ENCODE data around the gene RNF17.
A peak's percentile ranks its signal among the peaks of the same experiment; 100 is the strongest.

Gene RNF17

DNA sequence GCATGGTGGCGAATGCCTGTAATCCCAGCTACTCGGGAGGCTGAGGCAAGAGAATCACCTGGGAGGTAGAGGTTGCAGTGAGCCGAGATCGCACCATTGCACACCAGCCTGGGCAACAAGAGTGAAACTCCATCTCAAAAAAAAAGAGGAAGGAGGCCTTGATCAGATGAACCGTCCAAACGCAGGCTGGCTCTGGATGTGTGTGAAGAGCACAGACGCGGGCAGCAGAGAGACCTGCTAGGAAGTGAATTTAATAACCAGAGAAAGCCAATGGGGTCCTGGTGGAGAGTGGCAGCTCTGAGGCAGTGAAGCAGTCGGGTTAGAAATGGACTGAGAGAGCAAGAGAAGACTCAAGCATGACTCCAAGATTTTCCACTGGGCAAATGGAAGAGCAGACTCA lies 136.5 kb downstream of the RNF17 start:
- no peak for DNase-seq (ENCODE audit: low read depth)

DNA sequence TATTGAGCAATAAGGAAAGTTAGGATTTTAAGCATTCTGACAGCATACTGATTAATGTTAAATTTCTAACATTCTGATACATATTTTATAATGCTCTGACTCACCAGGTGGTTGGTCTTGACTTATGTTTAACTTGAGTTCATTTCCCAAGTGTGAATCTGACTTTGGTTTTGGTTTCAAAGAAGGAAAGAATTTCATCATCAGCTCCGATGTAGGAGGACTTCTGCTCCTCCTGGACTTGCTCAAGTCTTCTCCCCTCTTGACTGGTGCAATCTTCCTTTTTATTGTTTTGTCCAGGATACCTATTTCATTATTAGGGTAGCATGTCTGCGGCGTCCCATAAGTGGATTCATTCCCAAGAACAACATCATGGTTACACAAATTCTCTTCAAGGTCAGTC lies 141.3 kb downstream of the RNF17 start:
- DNase-seq (ENCODE audit: low read depth) = no peak

DNA sequence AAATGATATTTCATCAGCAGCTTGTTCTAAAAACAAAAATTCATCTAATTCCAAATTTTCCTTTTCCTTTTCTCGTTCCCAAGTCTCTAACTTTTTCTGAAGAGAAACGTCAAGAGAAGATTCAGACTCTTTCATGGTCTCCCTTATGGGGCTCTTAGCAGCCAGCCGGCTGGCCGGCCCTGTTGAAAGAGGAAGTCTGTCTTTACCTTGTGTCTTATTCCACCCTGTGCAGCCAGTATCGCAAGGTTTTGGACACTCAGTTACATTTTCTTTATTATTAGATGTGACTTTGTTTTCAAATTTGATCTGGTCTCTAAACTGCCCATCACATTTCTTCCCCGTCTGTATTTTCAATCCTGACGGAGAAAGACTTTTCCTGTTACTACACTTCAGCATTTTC lies 142.3 kb downstream of the RNF17 start:
- no peak for DNase-seq (ENCODE audit: low read depth)

GRCh38 chr13:24910502-24911132 lies 146.6 kb downstream of the RNF17 start:
- DNase-seq (ENCODE audit: low read depth) = no peak

- no peak for DNase-seq (ENCODE audit: low read depth)
Measured at GRCh38 chr13:24911133-24911908, 147.4 kb downstream of the RNF17 start.

GRCh38 chr13:24916464-24916863 lies 152.5 kb downstream of the RNF17 start:
- no peak for DNase-seq (ENCODE audit: low read depth)

- no peak for DNase-seq (ENCODE audit: low read depth)
Measured at GRCh38 chr13:24921003-24921402, 157.0 kb downstream of the RNF17 start.

- no peak for DNase-seq (ENCODE audit: low read depth)
Measured at GRCh38 chr13:24921881-24922280, 157.9 kb downstream of the RNF17 start.

GRCh38 chr13:24922387-24922744 lies 158.4 kb downstream of the RNF17 start:
- no peak for DNase-seq (ENCODE audit: low read depth)

DNA sequence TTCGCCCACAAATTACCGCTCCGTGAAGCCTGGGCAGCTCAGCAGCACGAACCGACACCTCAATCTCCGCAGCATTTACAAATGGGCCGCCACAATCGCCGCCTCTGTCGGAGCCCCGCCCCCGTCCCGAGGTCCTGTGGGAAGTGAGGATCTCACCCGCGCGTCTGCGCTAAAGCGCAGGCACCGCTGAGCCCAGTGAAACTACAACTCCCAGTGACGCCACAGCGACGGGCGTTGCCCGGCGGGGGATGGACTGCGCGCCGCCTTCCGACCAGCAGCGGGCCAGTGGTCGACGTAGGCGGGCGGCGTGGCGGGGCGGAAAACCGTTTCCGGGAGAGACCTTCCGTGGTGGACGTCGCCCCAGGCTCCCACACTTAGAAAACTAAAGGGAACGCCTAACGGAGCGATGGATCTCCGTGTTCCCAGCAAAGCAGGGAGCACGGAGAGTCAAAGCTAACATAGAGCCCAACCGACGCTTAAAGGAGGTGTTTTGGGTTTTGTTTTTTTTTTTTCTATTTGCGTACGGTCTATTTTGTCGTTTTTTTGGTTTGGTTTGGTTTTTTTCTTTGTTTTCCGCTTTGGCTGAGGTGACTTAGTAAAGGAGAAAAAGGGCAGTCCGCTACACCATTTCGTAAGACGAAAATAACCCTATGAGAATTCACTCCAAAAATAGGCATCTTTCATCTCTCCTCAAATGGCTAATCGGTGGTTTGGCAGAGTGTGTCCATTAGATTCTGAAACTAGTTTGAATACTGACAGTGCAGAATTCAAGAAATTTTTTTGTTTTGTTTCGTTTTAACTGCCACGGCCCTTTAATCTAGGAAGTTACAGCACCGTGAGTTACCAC lies 159.0 kb downstream of the RNF17 start:
- DNase-seq (ENCODE audit: low read depth) = peak; percentile 55

DNA sequence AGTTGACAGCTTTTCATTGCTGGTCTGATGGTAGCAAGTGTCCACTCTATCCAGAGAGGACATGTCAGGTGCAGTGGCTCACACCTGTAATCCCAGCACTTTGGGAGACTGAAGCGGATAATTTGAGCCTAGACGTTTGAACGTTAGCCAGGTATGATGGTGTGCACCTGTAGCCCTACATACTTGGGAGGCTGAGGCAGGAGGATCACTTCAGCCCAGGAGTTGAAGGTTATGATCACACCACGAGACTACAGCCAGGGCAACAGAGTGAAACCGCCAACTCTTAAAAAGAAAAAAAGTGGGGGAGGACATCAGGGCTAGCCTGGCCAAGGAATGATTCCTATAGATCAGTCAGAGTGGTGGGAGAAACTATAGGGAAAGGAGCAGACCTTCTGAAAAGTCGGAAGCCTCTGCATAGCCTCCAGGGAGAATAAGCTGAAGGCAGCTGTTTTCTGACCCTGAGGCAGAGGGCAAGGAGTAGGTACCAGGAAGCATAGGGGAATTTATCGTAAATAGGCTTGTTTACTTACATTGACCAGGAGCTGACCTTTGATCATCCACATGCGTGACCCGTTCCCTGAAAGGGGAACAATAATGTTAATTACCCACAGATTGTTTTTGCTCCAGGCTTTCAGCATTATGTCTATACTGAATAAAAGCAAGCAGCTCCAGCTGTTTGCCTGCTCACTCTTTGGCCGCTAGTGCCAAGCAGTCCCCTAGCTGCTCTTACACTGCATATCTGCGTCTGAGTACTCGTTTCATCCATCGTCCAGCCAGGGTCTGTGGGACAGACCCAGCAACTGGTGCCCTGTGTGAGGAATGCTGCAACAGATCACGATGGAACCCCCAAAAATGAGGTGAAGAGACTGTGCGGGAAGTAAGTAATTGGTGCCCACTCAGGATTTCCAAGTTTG lies 161.6 kb downstream of the RNF17 start:
- no peak for DNase-seq (ENCODE audit: low read depth)

DNA sequence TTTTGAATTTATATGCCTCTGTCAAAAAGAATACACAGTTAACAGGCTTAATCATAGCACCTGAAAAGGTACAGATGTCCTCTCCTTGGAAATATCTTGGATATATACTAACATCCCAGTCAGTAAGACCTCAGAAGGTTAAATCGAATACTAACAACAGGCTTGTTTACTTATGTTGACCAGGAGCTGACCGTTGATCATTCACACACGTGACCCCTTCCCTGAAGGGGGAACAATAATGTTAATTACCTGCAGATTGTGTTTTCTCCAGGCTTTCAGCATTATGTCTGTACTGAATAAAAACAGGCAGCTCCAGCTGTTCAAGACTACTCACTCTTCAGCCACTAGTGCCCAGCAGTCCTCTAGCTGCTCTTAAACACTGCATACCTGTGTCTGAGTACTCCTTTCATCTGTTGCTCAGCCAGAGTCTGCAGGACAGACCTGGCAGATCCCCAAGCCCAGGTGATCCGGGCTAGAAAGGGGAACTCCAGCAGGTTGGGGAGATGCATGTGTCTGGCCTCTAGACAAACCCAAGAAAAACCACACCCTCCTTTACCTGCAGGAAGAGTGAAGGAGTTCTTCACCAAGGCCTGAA lies 163.9 kb downstream of the RNF17 start:
- no peak for DNase-seq (ENCODE audit: low read depth)

DNA sequence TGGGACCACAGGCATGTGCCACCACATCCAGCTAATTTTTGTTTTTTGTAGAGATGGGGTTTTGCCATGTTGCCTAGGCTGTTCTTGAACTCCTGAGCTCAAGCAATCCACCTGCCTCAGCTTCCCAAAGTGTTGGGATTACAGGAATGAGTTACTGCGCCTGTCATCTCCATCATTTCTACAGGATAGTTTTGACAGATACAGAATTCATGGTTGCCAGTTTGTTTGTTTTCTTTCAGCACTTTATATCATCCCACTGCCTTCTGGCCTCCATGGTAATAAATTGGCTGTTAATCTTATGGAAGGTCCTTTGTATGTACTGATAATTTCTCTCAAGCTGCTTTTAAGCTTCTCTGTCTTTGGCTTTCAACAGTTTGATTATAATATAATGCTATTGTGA lies 165.2 kb downstream of the RNF17 start:
- no peak for DNase-seq (ENCODE audit: low read depth)
